ENCODE measurements around the gene MYBBP1A.

MYBBP1A gene

GRCh38 chr17:4565209-4566141 is 10.3 kb upstream of the MYBBP1A start:
- DNase-seq = no peak

DNA sequence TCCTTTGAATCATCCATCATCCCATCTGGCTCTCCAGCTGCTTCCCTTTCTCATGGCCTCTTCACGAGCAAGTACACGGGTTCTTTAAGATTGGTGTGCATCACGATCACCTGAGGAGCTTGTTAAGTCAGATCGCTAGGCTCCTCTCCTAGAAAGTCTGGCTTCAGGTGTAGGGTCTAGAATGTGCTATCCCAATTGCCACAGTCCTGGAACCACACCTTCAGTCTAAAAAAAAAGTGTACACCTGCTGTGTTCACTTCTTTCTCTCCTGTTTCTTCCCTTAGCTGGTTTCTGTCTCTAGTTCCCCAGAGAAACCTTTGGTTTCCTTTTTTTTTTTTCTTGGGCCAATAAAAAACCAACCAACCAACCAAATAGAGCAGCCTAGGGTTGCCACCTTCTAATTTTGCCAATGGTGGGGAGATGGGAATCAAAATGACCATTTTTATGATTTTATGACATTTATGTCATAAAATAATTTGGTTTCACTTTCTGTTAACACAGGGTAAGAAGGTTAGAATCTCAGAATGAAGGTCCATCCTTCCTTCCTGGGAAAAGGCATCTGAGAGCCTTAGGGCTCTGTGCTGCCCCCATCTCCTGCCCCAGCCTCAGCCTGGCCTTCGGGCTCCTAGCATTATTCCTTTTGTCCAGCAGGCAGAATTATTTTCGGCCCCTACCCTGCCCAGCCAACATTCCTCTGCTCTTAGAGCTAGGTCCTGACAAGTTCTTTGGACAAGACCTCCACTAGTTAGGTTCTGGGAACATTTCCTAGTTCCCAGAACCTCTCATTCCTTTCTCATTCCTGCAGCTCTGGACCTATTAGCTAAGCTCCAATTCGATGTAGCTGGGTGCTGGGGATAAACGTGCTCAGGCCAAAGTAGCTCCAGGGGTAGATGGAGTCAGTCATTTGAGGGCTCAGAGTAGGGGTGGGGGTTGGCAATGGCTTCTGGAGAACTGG is 7.1 kb upstream of the MYBBP1A start:
- no peak for DNase-seq

GRCh38 chr17:4560837-4561256 is 5.7 kb upstream of the MYBBP1A start:
- no peak for DNase-seq

DNA sequence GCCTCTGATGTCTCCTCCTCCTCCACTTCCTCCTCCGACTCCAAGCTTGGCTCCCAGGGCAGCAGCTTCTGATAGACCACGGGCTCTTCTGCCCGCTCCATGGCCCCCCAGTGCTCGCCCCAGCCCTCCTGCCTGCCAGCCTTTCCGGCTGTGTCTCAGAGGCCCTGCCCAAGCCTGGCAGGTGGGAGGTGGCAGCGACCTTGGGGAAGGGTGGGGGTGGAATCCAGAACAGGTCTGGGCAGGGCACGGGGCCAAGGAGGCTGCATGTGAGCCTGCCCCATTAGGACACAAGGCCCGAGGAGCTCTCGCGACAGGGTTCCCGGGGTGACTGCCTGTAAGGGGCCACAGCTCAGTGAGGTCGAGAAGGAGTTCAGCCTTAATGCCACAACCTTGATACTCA is 5.2 kb upstream of the MYBBP1A start, which contains the start of gene GGT6:
TSS of gene GGT6 (minus strand) at position 157 of the 400 bp plus-strand sequence. CDS start at position 101, 56 bp downstream.
- DNase-seq = no peak

DNA sequence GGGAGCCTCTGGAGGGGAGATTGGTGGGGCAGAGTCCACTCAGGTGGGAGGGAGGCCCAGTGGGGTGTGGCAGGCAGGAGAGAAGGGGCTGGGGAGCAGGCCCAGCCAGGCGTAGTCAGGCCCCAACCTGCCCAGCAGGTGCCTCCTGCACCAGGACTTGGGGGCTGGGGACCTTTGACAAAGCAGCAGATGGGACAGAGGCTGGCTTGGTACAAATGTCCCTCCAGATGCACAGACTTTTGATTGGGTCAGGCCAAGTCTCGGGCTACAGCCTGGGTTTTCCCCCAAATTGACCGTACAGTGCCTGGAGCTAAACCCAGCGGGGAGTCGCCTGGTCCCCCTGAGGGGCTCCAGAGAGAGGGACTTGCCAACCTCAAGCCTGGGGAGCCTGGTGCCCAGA is 4.8 kb upstream of the MYBBP1A start:
- no peak for DNase-seq

DNA sequence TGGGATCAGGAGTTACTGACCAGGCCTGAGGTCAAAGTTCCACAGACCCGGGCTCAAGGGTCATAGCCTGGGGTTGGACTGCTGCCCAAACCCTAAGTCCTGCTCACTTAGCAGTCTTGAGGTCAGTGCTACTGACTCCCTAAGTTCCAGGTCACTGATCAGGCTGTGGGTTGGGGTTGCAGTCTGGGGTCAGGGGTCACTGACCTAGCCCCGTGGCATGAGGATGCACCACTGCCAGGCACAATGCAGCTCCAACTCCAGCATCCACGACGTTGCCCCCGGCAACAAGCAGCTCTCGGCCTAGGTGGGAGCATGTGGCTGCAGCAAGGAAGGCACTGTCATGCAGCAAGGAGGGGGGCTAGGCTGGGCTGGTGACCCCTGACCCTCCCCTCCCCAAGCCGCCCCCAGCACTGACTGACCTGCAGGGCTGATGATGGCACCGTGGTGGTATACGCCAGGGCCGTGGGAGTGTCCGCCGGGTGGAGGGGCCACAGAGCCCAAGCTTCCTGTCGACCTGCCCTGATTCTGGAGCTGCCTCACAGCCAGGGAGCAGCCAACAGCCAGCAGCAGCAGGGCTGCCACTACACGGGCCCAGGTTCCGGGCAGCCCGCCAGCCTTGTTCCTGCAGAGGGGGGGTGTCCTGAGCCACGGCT is 4.1 kb upstream of the MYBBP1A start:
- DNase-seq = no peak

DNA sequence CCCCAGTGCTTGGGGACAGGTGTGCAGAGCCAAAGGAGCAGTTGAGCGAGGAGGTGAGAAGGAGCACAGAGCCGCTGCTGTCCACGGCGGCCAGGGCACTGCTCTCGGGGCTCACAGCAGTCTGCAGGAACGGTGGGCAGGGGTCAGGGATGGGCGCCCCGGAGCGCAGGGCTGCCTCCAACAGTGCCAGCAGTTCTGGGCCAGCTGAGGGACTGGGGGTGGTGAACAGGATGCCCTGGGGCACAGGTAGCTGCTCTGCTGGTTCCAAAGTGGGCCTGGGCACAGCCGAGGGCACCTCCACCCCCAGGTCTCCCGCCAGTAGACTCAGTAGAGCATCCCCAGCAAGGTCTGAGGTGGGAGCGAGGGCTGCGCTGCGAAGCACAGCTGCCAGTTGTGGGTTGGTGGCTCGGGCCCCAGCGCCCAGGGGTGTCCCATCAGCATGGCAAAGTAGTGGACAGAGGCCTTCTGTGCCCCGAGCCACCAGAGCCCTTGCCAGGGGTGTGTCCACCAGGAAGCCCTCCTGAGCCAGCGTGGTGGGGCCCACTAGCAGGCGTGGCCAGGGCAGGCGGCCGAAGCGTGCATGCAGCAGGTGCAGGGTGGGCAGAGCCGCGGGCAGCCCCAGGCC is 3.3 kb upstream of the MYBBP1A start:
- no peak for DNase-seq

- DNase-seq = no peak
These were observed 2.6 kb upstream of the MYBBP1A start for GRCh38 chr17:4557626-4558346.

DNA sequence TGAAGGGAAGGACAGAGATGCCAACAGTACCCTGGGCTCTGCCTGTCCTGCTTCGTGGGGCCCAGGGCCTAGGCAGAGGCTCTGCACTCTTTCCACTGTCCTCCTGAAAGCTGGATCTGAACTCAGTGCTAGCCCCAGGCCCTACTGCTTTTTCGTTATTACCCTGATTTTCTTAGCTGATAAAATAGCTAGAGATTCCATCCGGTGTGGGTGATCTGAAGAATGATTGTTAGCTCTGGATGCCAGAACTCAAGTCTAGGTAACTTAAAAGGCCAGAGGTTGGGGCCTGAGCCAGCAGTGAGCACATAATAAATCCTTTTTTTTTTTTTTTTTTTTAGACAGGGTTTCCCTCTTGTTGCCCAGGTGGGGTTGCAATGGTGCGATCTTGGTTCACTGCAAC is 1.8 kb upstream of the MYBBP1A start:
- no peak for DNase-seq

- no peak for DNase-seq
These were observed 932 bp upstream of the MYBBP1A start for GRCh38 chr17:4555873-4556759.

DNA sequence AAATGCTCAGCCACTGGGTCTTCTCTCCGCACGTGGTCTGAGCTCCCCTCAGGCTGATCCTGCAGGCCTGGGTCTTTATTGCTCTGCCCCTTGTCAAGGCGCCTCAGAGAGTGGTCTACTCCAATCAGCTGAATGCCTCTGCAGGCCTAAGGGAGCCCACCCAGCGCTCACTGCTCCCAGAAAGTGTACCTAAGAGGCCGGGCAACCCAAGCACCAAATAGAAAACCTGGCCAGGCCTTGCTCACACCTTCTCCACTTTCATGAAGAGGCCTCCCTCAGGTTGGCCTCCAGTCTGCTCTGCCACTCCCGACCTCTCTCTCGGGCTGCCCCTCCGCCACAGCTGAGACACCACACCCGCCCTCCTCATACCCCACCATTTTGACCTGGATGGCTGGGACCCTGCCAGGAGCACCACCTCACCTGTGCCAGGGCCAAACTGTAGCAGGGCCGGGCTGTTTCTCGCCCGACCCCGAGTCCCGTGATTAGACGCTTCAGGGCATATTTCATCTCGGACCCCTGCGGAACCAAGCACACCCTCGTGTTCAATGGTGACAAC is 665 bp downstream of the MYBBP1A start:
- no peak for DNase-seq

- DNase-seq = no peak
These were observed 1.5 kb downstream of the MYBBP1A start for GRCh38 chr17:4553669-4554068.

DNA sequence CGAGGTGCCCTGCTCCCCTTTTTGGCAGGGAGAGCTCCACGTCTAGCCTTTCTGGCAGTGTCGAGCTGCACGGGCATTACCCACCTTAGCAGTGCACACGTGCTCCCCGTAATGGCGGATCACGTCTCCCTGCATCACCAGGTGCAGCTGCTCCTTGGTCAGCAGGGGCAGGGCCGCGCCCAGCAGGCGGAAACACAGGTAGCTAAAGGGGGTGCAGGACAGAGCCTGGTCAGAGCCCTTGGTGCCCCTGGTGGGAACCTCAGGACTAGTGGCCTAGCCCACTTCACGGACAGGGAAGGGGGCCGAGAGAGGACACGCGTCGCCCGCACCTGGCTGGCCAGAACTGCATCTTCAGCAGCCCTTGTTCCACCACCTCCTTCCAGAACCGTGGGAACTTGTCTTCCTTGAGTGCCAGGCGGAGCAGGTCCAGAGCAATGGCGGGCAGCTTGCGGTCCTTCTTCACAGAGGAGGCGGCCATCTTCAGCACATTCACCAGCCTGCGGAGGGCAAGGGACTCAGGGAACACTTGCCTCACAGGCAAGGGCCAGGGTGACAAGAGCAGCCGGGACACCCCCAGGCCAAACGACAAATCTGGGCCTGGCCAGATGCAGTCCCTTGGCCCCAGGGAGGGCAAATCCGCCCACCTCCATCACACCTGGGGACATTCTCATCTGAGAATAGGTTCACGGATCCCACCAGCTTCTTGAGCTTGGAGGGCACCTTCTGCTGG is 3.2 kb downstream of the MYBBP1A start:
- DNase-seq = no peak

GRCh38 chr17:4551141-4551540 is 4.0 kb downstream of the MYBBP1A start:
- DNase-seq = no peak

DNA sequence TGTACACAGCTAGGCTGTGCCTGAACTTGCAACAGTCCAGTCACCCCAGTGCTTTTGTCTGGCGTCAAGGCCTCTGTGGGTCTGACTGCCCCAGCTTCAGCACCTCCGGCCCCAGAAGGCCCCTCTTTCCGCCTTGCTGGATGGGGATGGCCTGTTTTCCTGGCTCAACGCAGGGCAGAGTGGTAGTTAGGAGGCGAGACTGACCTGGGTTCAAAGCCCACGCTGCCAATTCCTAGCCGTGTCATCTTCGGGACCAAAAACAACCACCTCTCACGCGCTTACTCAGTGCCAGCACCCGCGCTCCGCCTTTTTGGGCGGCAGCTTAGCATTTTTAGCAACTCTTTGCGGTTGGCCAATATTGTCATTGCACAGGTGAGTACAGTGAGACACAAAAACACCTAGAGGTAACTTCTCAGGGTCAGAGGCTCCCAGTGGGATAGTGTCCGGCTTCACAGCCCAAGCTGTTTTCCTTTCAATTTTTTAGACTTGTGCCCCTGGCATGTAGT is 4.6 kb downstream of the MYBBP1A start:
- no peak for DNase-seq

- no peak for DNase-seq
These were observed 5.2 kb downstream of the MYBBP1A start for GRCh38 chr17:4549781-4550533.

DNA sequence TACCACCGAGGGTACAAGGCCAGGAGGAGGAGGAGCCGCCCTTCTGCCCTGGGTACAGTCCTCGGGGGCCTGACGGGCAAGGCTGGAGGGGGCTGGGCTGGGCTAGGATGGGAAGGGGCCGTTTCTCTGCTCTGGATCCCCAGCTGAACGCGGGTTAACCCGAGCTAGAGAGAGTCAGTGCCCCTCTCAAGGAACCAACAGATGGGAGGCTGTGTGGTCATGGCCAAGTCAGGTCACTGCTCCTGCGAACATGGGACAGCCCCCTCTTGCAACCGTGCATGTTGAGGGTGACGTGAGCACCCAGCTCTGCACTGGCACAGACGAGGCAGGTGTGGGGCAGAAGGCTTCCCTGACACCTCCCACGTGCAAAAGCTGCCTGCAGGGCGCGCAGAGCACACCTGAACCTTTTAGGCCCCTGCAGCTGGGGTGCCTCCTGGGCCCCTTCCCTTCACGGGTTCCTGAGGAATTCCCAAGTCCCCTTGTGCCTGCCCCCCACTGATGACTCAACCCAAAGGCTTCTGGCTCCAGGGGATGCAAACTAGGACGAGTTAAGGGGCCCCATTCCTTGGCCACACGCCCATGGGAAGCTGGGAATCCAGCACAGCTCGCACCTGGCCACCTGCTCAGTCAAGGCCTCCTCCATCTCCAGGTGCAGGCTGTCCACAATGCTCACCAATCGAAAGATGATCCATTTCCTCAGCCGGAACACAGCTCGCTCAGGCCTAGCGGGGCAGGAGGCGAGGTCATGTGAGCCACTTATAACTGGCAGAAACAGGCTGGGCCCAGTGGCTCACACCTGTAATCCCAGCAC is 6.3 kb downstream of the MYBBP1A start:
- no peak for DNase-seq

DNA sequence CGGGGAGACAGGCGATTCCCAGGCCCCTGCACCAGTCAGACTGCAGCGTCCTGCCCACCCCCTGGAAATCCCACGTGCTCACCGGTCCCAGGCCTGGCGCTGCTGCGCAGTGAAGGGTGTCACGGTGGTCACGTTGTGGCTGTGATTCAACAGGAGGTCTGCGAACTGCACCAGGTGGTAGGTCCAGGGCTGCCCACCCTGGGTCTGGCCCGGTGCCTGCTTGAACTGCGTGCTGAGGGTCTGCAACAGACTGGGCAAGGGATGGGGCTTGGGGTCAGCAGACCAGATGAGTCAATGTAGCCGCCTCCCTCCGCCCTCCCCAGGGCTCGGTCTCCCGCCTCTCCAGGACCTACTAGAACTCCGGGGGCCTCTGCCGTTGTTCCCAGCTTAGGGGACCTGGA is 7.1 kb downstream of the MYBBP1A start:
- DNase-seq = no peak

Measured in activated CD4-positive, alpha-beta T cell treated with anti-CD3 and anti-CD28 coated beads for 1 hour (primary cell).